Right atrium auricular region (tissue), 2 donors: ENCODE measurements around the gene SPATA31D4. TPM values are rescaled to one million over a fixed set of nuclear protein-coding genes. Genes with fewer than 3 reads are reported as not detected.

ENCODE experiments used
- DNase-seq: peaks from one replicate; pipeline ENCODE4 v3.0.0-alpha.2; 2019; ENCODE audit warnings: low spot score
- H3K27ac ChIP-seq, 2 donors: fragments of 200-600 bp; sonication (generic); 1 replicate in 1 of 2; 2 replicates in 1 of 2; pipeline ENCODE4 v1.5.1; 2016 to 2019
- H3K27me3 ChIP-seq, 2 donors: fragments of 200-600 bp; sonication (generic); one replicate each; pipeline versions ENCODE4 v1.5.1 to v1.6.0; 2017 to 2019
- H3K36me3 ChIP-seq: fragments of 200-600 bp; sonication (generic); one replicate; pipeline ENCODE4 v1.5.1; 2016
- H3K4me1 ChIP-seq, 2 donors: fragments of 200-600 bp; sonication (generic); one replicate each; pipeline versions ENCODE4 v1.5.1 to v1.6.0; 2017 to 2019
- H3K4me3 ChIP-seq, 2 donors: fragments of 200-600 bp; sonication (generic); 1 replicate in 1 of 2; 2 replicates in 1 of 2; pipeline ENCODE4 v1.5.1; 2017 to 2019; ENCODE audit warnings: mild to moderate bottlenecking in 1 of 2, moderate library complexity in 1 of 2
- H3K9me3 ChIP-seq, 2 donors: fragments of 200-600 bp; sonication (generic); one replicate each; pipeline ENCODE4 v1.5.1; 2019
- total RNA-seq, 2 donors: library from RNA; depleted of rRNA; stranded (reverse); fragments of >200 nt; gene quantifications; one replicate each; pipeline ENCODE4 v1.1.0, GENCODE V29; 2016
- TF ChIP-seq, protein P1 (sequence below), 2 donors: fragments of 200-600 bp; sonication (generic); IDR thresholded peaks; one replicate each; pipeline ENCODE4 v1.5.1; 2019; ENCODE audit warnings: antibody characterized with exemption in 2 of 2

Gene SPATA31D4
- total RNA-seq, 2 donors from 2014 or later, result not detected

DNA sequence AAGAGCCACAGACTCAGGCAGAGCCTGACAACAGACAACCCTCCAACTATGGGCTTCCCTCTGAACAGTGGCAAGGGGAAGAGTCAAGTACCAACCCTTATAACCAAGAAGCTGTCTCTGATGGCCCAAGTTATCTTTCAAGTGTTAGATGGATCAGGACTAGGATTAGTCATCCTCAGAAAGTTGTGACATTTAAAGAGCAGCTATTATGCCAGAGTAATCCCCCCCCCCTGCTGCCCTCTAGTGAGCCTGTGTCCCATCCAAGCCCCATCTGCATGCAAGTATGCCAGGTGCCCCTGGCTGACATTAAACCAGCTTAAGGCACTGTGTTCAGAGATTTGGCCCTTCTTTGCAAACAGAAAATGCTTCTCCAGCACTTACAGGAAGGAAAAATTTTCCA lies 43.5 kb downstream of the SPATA31D4 start:
- no peaks in the 10 kb centered on the region for H3K27me3 ChIP-seq
- DNase-seq, result no peak
- H3K9me3 ChIP-seq, result peaks cover 0 to 9% of the 10 kb centered on the region in 2 donors
- H3K27ac ChIP-seq, result no peak overlapping the region
- no peaks in the 10 kb centered on the region for H3K4me1 ChIP-seq
- TF ChIP-seq, protein P1, sequence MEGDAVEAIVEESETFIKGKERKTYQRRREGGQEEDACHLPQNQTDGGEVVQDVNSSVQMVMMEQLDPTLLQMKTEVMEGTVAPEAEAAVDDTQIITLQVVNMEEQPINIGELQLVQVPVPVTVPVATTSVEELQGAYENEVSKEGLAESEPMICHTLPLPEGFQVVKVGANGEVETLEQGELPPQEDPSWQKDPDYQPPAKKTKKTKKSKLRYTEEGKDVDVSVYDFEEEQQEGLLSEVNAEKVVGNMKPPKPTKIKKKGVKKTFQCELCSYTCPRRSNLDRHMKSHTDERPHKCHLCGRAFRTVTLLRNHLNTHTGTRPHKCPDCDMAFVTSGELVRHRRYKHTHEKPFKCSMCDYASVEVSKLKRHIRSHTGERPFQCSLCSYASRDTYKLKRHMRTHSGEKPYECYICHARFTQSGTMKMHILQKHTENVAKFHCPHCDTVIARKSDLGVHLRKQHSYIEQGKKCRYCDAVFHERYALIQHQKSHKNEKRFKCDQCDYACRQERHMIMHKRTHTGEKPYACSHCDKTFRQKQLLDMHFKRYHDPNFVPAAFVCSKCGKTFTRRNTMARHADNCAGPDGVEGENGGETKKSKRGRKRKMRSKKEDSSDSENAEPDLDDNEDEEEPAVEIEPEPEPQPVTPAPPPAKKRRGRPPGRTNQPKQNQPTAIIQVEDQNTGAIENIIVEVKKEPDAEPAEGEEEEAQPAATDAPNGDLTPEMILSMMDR (IDR thresholded peaks at IDR 0.05), result no peak
- no peaks in the 10 kb centered on the region for H3K36me3 ChIP-seq
- H3K4me3 ChIP-seq, result no peak overlapping the region

DNA sequence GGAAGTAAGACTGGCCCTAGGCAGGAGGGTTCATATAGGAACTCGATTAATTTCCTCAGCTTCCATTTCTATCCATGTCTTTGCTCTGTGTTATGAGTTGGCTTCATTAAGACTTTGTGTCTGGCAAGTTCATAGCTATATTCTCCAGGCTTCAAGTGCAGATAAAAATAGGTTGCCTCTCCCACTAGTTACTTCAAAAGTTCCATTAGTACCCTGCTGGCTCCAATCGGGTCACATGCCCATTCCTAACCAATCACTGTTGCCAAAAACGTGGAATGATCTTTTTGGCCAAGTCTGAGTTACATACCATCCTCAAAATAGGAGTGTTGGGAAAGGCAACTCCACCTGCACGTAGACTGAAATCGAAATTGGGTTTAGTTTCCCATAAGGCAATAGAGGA lies 46.5 kb downstream of the SPATA31D4 start:
- no peak for DNase-seq
- TF ChIP-seq, protein P1 (IDR thresholded peaks at IDR 0.05), result no peak
- Histone ChIP-seq H3K27ac (no peak overlapping the region), H3K4me3 (no peak overlapping the region), H3K9me3 (peaks cover 0 to 9% of the 10 kb centered on the region in 2 donors), H3K36me3 (no peaks in the 10 kb centered on the region), H3K4me1 (no peaks in the 10 kb centered on the region), H3K27me3 (no peaks in the 10 kb centered on the region)

DNA sequence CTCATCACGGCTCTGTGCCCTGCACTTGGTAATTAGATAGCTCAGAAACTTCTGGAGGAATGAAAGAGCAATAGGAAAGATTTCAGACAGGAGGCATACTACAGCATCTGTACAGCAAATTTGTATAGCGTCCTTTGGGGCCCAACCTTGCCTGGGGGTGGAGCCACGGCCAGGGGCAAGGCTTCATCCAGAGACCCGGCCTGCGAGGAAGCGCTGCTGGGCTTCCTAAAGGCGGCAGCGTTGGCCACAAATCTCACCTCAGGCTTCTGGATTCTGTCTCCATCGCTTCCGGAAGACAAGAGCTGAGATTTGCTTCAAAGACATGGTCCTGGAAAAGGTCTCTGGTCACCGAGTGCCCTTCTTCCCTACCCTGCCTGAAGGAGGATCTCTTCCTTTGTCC lies 48.1 kb downstream of the SPATA31D4 start:
- H3K27me3 ChIP-seq, result no peaks in the 10 kb centered on the region
- DNase-seq, result no peak
- H3K9me3 ChIP-seq, result peaks cover 0 to 9% of the 10 kb centered on the region in 2 donors
- H3K27ac ChIP-seq, result no peak overlapping the region
- H3K36me3 ChIP-seq, result no peaks in the 10 kb centered on the region
- TF ChIP-seq, protein P1 (IDR thresholded peaks at IDR 0.05), result no peak
- H3K4me3 ChIP-seq, result no peak overlapping the region
- H3K4me1 ChIP-seq, result no peaks in the 10 kb centered on the region

DNA sequence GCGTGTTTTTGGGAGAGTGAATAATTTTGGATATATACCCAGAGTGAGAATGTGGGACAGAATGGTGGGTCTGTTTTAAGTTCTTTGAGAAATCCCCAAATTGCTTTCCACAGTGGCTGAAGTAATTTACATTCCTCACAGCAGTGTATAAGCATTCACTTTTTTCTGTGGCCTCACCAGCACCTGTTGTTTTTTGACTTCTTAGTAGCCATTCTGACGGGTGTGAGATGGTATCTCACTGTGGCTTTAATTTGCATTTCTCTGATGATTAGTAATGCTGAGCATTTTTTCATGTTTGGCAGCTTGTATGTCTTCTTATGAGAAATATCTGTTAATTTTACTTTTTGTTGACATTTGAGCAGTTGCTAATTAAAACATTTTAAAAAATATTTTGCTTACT lies 51.0 kb downstream of the SPATA31D4 start:
- no peak for DNase-seq
- Histone ChIP-seq H3K27ac (no peak overlapping the region), H3K9me3 (peaks cover 0 to 4% of the 10 kb centered on the region in 2 donors), H3K4me1 (no peaks in the 10 kb centered on the region), H3K4me3 (no peak overlapping the region), H3K36me3 (no peaks in the 10 kb centered on the region), H3K27me3 (no peaks in the 10 kb centered on the region)
- TF ChIP-seq, protein P1 (IDR thresholded peaks at IDR 0.05), result no peak

DNA sequence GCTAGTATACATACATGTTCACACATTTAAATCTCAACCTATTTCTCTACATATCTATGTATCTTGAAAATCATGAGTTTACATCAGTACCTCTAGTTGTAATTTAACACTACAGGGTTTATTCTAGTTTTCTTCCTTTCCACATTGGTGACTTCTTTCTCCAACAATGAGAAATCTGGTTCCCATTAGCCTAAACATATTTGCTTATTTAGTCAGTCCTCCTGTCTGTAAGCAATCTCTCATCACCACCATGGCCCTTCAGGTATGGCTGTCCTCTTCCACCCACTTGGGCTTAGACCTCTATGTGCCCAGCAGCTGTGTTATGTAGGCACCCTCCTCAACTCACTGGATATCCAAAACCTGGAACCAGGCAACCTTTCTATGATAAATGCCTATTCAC lies 52.3 kb downstream of the SPATA31D4 start:
- no peak overlapping the region for H3K27ac ChIP-seq
- no peak for DNase-seq
- no peaks in the 10 kb centered on the region for H3K27me3 ChIP-seq
- no peaks in the 10 kb centered on the region for H3K4me1 ChIP-seq
- TF ChIP-seq, protein P1 (IDR thresholded peaks at IDR 0.05), result no peak
- no peaks in the 10 kb centered on the region for H3K9me3 ChIP-seq
- H3K4me3 ChIP-seq, result no peak overlapping the region
- no peaks in the 10 kb centered on the region for H3K36me3 ChIP-seq

DNA sequence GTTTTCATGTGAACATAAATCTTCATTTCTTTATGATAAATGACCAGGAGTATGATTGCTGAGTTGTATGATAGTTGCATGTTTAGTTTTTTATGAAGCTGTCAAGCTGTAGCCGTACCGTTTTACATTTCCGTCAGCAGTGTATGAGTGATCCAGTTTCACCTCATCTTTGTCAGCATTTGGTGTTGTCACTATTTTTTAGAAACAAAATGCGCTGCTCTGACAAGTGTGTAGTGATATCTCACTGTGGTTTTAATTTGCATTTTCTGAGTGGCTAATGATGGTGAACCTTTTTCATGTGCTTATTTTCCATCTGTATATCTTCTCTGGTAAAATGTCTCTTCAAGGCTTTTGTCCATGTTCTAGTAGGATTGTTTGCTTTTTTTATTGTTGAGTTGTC lies 53.7 kb downstream of the SPATA31D4 start:
- no peaks in the 10 kb centered on the region for H3K9me3 ChIP-seq
- H3K36me3 ChIP-seq, result no peaks in the 10 kb centered on the region
- H3K4me1 ChIP-seq, result no peaks in the 10 kb centered on the region
- H3K4me3 ChIP-seq, result no peak overlapping the region
- no peak for DNase-seq
- TF ChIP-seq, protein P1 (IDR thresholded peaks at IDR 0.05), result no peak
- no peak overlapping the region for H3K27ac ChIP-seq
- no peaks in the 10 kb centered on the region for H3K27me3 ChIP-seq
